C1 segment of cervical spinal cord (tissue), 14 donors: ENCODE results near the gene ICAM1.
"Not testable (repeated sequence)": the region's sequence is repeated elsewhere in the genome, so short reads cannot be mapped to it uniquely, and the experiment has no call there.

ENCODE experiments used
- DNase-seq, 14 donors: peaks; one replicate each; lab custom pipeline; 2025; lab: John Stamatoyannopoulos, UW

Gene ICAM1

GRCh38 chr19:10274589-10274988 is 3.7 kb downstream of the ICAM1 start:
- no peak for DNase-seq

- DNase-seq: no peak
Measured at GRCh38 chr19:10277795-10278589, 7.1 kb downstream of the ICAM1 start.

GRCh38 chr19:10278935-10279334 is 8.0 kb downstream of the ICAM1 start:
- no peak for DNase-seq

GRCh38 chr19:10279737-10280442 is 9.0 kb downstream of the ICAM1 start:
- DNase-seq: no peak

GRCh38 chr19:10282043-10282442 is 11.1 kb downstream of the ICAM1 start:
- DNase-seq: not testable (repeated sequence)

GRCh38 chr19:10283301-10284064 is 12.6 kb downstream of the ICAM1 start:
- DNase-seq: no peak

GRCh38 chr19:10284065-10284959 is 13.4 kb downstream of the ICAM1 start:
- DNase-seq: no peak

- DNase-seq: no peak
Measured at GRCh38 chr19:10284960-10285278, 14.0 kb downstream of the ICAM1 start.

- no peak for DNase-seq
Measured at GRCh38 chr19:10285393-10285792, 14.5 kb downstream of the ICAM1 start.

- DNase-seq: no peak
Measured at GRCh38 chr19:10286803-10287737, 16.1 kb downstream of the ICAM1 start, which contains the start of gene ICAM4. Gene ICAM4 (plus strand): TSS chr19:10286955. CDS start chr19:10287013, 58 bp downstream.

- DNase-seq: no peak
Measured at GRCh38 chr19:10288662-10289166, 17.8 kb downstream of the ICAM1 start.

- DNase-seq: no peak
Measured at GRCh38 chr19:10289167-10289835, 18.4 kb downstream of the ICAM1 start.

- DNase-seq: no peak
Measured at GRCh38 chr19:10289836-10290356, 19.0 kb downstream of the ICAM1 start, which contains the start of gene ICAM5. Gene ICAM5 (plus strand): TSS chr19:10289952. CDS start chr19:10290044, 92 bp downstream.

- DNase-seq: no peak
Measured at GRCh38 chr19:10290357-10290875, 19.5 kb downstream of the ICAM1 start.

GRCh38 chr19:10290876-10291553 is 20.1 kb downstream of the ICAM1 start:
- DNase-seq: peak in 1 of 14 donors; percentile 4

- no peak for DNase-seq
Measured at GRCh38 chr19:10291554-10292205, 20.8 kb downstream of the ICAM1 start.

GRCh38 chr19:10292206-10292788 is 21.4 kb downstream of the ICAM1 start:
- peak in 4 of 14 donors; percentile 8 to 40 (median 17) for DNase-seq
